ENCODE data around the gene NFE2L3. TPM values are rescaled to one million over a fixed set of nuclear protein-coding genes. Genes with fewer than 3 reads are reported as not detected.

The NFE2L3 gene
- total and polyA plus RNA-seq, 2 experiments from 2014 or later: 6.5 to 10.0 TPM

GRCh38 chr7:26178272-26178960, 26.4 kb downstream of the NFE2L3 start:
- Histone ChIP-seq H3K36me3 (replicated peaks; ENCODE audit: insufficient read depth, low read depth) (no peaks in the 10 kb centered on the region), H3K4me1 (ENCODE audit: insufficient read depth) (peaks cover under 1% of the 10 kb centered on the region), H3K4me3 (no peak overlapping the region), H2AFZ (no peak overlapping the region), H3K79me2 (no peaks in the 10 kb centered on the region), H4K20me1 (ENCODE audit: insufficient read depth, poor library complexity, severe bottlenecking) (no peaks in the 10 kb centered on the region), H3K9me3 (ENCODE audit: low read depth) (no peaks in the 10 kb centered on the region), H3K9me2 (replicated peaks; ENCODE audit: insufficient read depth) (no peaks in the 10 kb centered on the region), H3K4me2 (no peak overlapping the region), H3K27me3 (no peaks in the 10 kb centered on the region), H3K27ac (no peak overlapping the region)
- TF ChIP-seq CTCF (IDR thresholded peaks at IDR 0.05; ENCODE audit: poor library complexity): no peak
- TF ChIP-seq EZH2phosphoT487 (IDR thresholded peaks at IDR 0.05; ENCODE audit: low read depth, severe bottlenecking, unreplicated experiment): no peak
- no peak for TF ChIP-seq EZH2 (IDR thresholded peaks at IDR 0.05; ENCODE audit: borderline replicate concordance)
- WGBS (ENCODE audit: low lambda C conversion rate, missing lambda C conversion rate): 89% methylated on average over 7 of the region's 7 CpGs
- no peak for DNase-seq (ENCODE audit: low spot score)

DNA sequence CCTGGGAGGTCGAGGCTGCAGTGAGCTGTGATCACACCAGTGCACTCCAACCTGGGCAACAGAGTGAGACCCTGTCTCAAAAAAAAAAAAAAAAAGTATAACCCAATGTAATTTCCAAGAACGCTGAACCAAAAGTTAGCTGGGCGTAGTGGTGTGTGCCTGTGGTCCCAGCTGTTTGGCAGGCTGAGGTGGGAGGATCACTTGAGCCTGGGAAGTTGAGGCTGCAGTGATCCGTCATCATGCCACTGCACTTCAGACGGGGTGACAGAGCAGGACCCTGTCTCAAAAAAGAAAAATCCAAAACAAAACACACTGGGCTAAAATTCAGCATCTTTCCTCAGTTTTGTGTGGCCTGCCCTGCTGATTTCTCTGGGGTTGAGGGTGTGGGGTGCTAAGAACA, 27.4 kb downstream of the NFE2L3 start:
- no peaks in the 10 kb centered on the region for H3K79me2 ChIP-seq
- H2AFZ ChIP-seq: no peak overlapping the region
- DNase-seq (ENCODE audit: low spot score): no peak
- H3K36me3 ChIP-seq (replicated peaks; ENCODE audit: insufficient read depth, low read depth): no peaks in the 10 kb centered on the region
- H4K20me1 ChIP-seq (ENCODE audit: insufficient read depth, poor library complexity, severe bottlenecking): no peaks in the 10 kb centered on the region
- no peak overlapping the region for H3K4me2 ChIP-seq
- H3K4me3 ChIP-seq: no peak overlapping the region
- H3K9me2 ChIP-seq (replicated peaks; ENCODE audit: insufficient read depth): no peaks in the 10 kb centered on the region
- no peak for TF ChIP-seq EZH2phosphoT487 (IDR thresholded peaks at IDR 0.05; ENCODE audit: low read depth, severe bottlenecking, unreplicated experiment)
- TF ChIP-seq CTCF (IDR thresholded peaks at IDR 0.05; ENCODE audit: poor library complexity): no peak
- no peak for TF ChIP-seq EZH2 (IDR thresholded peaks at IDR 0.05; ENCODE audit: borderline replicate concordance)
- H3K27ac ChIP-seq: no peak overlapping the region
- no peaks in the 10 kb centered on the region for H3K27me3 ChIP-seq
- peaks cover 8% of the 10 kb centered on the region for H3K4me1 ChIP-seq (ENCODE audit: insufficient read depth)
- 91% methylated on average over 5 of the region's 5 CpGs for WGBS (ENCODE audit: low lambda C conversion rate, missing lambda C conversion rate)
- no peaks in the 10 kb centered on the region for H3K9me3 ChIP-seq (ENCODE audit: low read depth)

GRCh38 chr7:26179826-26180497, 28.0 kb downstream of the NFE2L3 start:
- H3K9me2 ChIP-seq (replicated peaks; ENCODE audit: insufficient read depth): no peaks in the 10 kb centered on the region
- H3K4me3 ChIP-seq: no peak overlapping the region
- H3K27ac ChIP-seq: peak overlapping the region; percentile 43
- no peak for DNase-seq (ENCODE audit: low spot score)
- 72% methylated on average over 8 of the region's 8 CpGs for WGBS (ENCODE audit: low lambda C conversion rate, missing lambda C conversion rate)
- TF ChIP-seq EZH2 (IDR thresholded peaks at IDR 0.05; ENCODE audit: borderline replicate concordance): no peak
- no peak for TF ChIP-seq EZH2phosphoT487 (IDR thresholded peaks at IDR 0.05; ENCODE audit: low read depth, severe bottlenecking, unreplicated experiment)
- no peak for TF ChIP-seq CTCF (IDR thresholded peaks at IDR 0.05; ENCODE audit: poor library complexity)
- no peaks in the 10 kb centered on the region for H3K27me3 ChIP-seq
- no peaks in the 10 kb centered on the region for H3K9me3 ChIP-seq (ENCODE audit: low read depth)
- peaks cover 8% of the 10 kb centered on the region for H3K4me1 ChIP-seq (ENCODE audit: insufficient read depth)
- no peaks in the 10 kb centered on the region for H3K79me2 ChIP-seq
- H2AFZ ChIP-seq: no peak overlapping the region
- H3K36me3 ChIP-seq (replicated peaks; ENCODE audit: insufficient read depth, low read depth): no peaks in the 10 kb centered on the region
- no peaks in the 10 kb centered on the region for H4K20me1 ChIP-seq (ENCODE audit: insufficient read depth, poor library complexity, severe bottlenecking)
- no peak overlapping the region for H3K4me2 ChIP-seq

Data from hepatocyte (in vitro differentiated cells).